ENCODE data around the gene ANP32A.
"Not testable (repeated sequence)": the region's sequence is repeated elsewhere in the genome, so short reads cannot be mapped to it uniquely, and the experiment has no call there.

ANP32A gene

GRCh38 chr15:68767833-68768232 is 52.9 kb downstream of the ANP32A start:
- no peak for TF ChIP-seq JUND (IDR thresholded peaks at IDR 0.05; ENCODE audit: low read depth)
- DNase-seq (ENCODE audit: low read depth in 1 of 2, low spot score in 1 of 2), result no peak
- in situ Hi-C loops (cut with HindIII; ENCODE audit: low pct_unique_long_range_greater_than_20kb, low sequenced_read_pairs), result no loop called here

GRCh38 chr15:68765602-68766368 is 54.9 kb downstream of the ANP32A start:
- TF ChIP-seq JUND (IDR thresholded peaks at IDR 0.05; ENCODE audit: low read depth), result no peak
- in situ Hi-C loops (cut with HindIII; ENCODE audit: low pct_unique_long_range_greater_than_20kb, low sequenced_read_pairs), result no loop called here
- no peak for DNase-seq (ENCODE audit: low read depth in 1 of 2, low spot score in 1 of 2)

- TF ChIP-seq JUND (IDR thresholded peaks at IDR 0.05; ENCODE audit: low read depth), result no peak
- in situ Hi-C loops (cut with HindIII; ENCODE audit: low pct_unique_long_range_greater_than_20kb, low sequenced_read_pairs), result no loop called here
- no peak for DNase-seq (ENCODE audit: low read depth in 1 of 2, low spot score in 1 of 2)
Observed at GRCh38 chr15:68764090-68764489, 56.6 kb downstream of the ANP32A start.

- DNase-seq (ENCODE audit: low read depth in 1 of 2, low spot score in 1 of 2), result no peak
- no peak for TF ChIP-seq JUND (IDR thresholded peaks at IDR 0.05; ENCODE audit: low read depth)
- in situ Hi-C loops (cut with HindIII; ENCODE audit: low pct_unique_long_range_greater_than_20kb, low sequenced_read_pairs), result no loop called here
Observed at GRCh38 chr15:68763063-68763462, 57.6 kb downstream of the ANP32A start.

GRCh38 chr15:68759982-68760579 is 60.6 kb downstream of the ANP32A start:
- in situ Hi-C loops (cut with HindIII; ENCODE audit: low pct_unique_long_range_greater_than_20kb, low sequenced_read_pairs), result not testable (repeated sequence)

GRCh38 chr15:68755731-68756130 is 65.0 kb downstream of the ANP32A start:
- TF ChIP-seq JUND (IDR thresholded peaks at IDR 0.05; ENCODE audit: low read depth), result no peak
- no peak for DNase-seq (ENCODE audit: low read depth in 1 of 2, low spot score in 1 of 2)
- in situ Hi-C loops (cut with HindIII; ENCODE audit: low pct_unique_long_range_greater_than_20kb, low sequenced_read_pairs), result no loop called here

More at GRCh38 chr15:68759982-68760579, 60.6 kb downstream of the ANP32A start:
- DNase-seq (ENCODE audit: low read depth in 1 of 2, low spot score in 1 of 2), result not testable (repeated sequence)

- no peak for DNase-seq (ENCODE audit: low read depth in 1 of 2, low spot score in 1 of 2)
- in situ Hi-C loops (cut with HindIII; ENCODE audit: low pct_unique_long_range_greater_than_20kb, low sequenced_read_pairs), result no loop called here
- no peak for TF ChIP-seq JUND (IDR thresholded peaks at IDR 0.05; ENCODE audit: low read depth)
Observed at GRCh38 chr15:68751622-68752021, 69.1 kb downstream of the ANP32A start.

- no peak for DNase-seq (ENCODE audit: low read depth in 1 of 2, low spot score in 1 of 2)
- no peak for TF ChIP-seq JUND (IDR thresholded peaks at IDR 0.05; ENCODE audit: low read depth)
- in situ Hi-C loops (cut with HindIII; ENCODE audit: low pct_unique_long_range_greater_than_20kb, low sequenced_read_pairs), result no loop called here
Observed at GRCh38 chr15:68749793-68750192, 70.9 kb downstream of the ANP32A start.

- in situ Hi-C loops (cut with HindIII; ENCODE audit: low pct_unique_long_range_greater_than_20kb, low sequenced_read_pairs), result no loop called here
- DNase-seq (ENCODE audit: low read depth in 1 of 2, low spot score in 1 of 2), result no peak
Observed at GRCh38 chr15:68749365-68749764, 71.3 kb downstream of the ANP32A start.

GRCh38 chr15:68743256-68743655 is 77.4 kb downstream of the ANP32A start:
- TF ChIP-seq JUND (IDR thresholded peaks at IDR 0.05; ENCODE audit: low read depth), result no peak
- DNase-seq (ENCODE audit: low read depth in 1 of 2, low spot score in 1 of 2), result no peak
- in situ Hi-C loops (cut with HindIII; ENCODE audit: low pct_unique_long_range_greater_than_20kb, low sequenced_read_pairs), result no loop called here

More at GRCh38 chr15:68749365-68749764, 71.3 kb downstream of the ANP32A start:
- no peak for TF ChIP-seq JUND (IDR thresholded peaks at IDR 0.05; ENCODE audit: low read depth)

- in situ Hi-C loops (cut with HindIII; ENCODE audit: low pct_unique_long_range_greater_than_20kb, low sequenced_read_pairs), result no loop called here
- peak in 1 of 2 experiments; percentile 14 for DNase-seq (ENCODE audit: low read depth in 1 of 2, low spot score in 1 of 2)
- TF ChIP-seq JUND (IDR thresholded peaks at IDR 0.05; ENCODE audit: low read depth), result no peak
Observed at GRCh38 chr15:68739390-68740080, 81.2 kb downstream of the ANP32A start.

GRCh38 chr15:68735610-68736009 is 85.1 kb downstream of the ANP32A start:
- no peak for TF ChIP-seq JUND (IDR thresholded peaks at IDR 0.05; ENCODE audit: low read depth)
- in situ Hi-C loops (cut with HindIII; ENCODE audit: low pct_unique_long_range_greater_than_20kb, low sequenced_read_pairs), result no loop called here
- no peak for DNase-seq (ENCODE audit: low read depth in 1 of 2, low spot score in 1 of 2)

- TF ChIP-seq JUND (IDR thresholded peaks at IDR 0.05; ENCODE audit: low read depth), result no peak
- in situ Hi-C loops (cut with HindIII; ENCODE audit: low pct_unique_long_range_greater_than_20kb, low sequenced_read_pairs), result no loop called here
- no peak for DNase-seq (ENCODE audit: low read depth in 1 of 2, low spot score in 1 of 2)
Observed at GRCh38 chr15:68734881-68735280, 85.8 kb downstream of the ANP32A start.
